ENCODE measurements around the gene SORBS1.

- TF ChIP-seq CTCF (IDR thresholded peaks at IDR 0.05; ENCODE audit: insufficient read depth, low read length, poor library complexity, severe bottlenecking), result no peak
- TF ChIP-seq EZH2phosphoT487 (conservative IDR thresholded peaks at IDR 0.05; ENCODE audit: low read length), result no peak
Measured at GRCh38 chr10:95530029-95530428, 31.1 kb downstream of the SORBS1 start.

All from SU-DHL-6 (cell line).